Stimulated activated CD4-positive, alpha-beta T cell treated with anti-CD3 and anti-CD28 coated beads, Interleukin-4, amount 100 ng/mL, for 48 hours (primary cell): Measurements from ENCODE around the gene SKIC8.

Source experiments
- DNase-seq, 2 donors: peaks; one replicate each; pipeline ENCODE4 v3.0.0-alpha.2; 2020; ENCODE audit warnings: low read depth in 2 of 2

Gene SKIC8

DNA sequence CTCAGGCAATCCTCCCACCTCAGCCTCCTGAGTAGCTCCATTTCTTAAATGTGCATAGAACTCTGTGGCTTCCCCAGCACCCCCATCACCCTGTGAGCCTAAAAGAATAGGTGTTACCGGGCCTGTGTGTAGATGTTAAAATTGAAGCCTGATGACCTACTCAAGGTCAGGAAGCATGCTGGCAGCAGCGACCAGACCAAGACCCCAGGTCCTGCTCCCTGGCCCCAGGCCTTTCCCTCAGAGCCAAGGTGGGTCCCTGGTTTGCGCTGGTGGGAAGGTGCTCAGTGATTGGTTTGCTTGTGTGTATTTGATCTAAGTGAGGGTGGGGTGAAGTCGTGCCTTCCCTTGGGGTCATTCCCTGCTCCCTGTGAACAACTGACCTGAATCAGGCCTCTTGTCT is 22.4 kb upstream of the SKIC8 start:
- no peak for DNase-seq

DNA sequence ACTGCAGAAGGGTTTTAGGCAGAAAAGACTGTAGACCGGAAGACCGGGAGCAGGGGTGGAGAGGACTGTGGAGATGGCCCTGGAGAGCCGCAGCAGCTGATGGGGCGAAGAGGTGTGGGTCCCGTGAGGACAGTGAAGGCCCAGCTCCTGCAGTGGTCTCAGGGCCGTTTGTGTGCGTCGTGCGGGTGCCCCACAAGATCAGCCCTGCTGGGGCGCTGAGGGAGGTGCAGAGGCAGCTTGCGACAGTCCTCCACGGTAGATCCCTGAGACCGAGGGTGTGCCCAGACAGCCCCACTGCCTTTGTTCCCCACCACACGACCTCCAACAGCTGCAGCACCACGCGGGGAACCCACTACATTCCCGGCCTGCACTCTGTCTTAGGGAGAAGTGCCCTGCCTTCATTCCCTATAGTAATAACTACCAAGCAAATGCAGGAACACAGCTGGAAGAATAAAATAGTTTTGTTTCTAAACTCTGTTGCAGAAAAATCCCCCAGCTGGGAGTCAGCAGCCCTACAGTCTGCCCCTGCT is 21.7 kb upstream of the SKIC8 start:
- no peak for DNase-seq

DNA sequence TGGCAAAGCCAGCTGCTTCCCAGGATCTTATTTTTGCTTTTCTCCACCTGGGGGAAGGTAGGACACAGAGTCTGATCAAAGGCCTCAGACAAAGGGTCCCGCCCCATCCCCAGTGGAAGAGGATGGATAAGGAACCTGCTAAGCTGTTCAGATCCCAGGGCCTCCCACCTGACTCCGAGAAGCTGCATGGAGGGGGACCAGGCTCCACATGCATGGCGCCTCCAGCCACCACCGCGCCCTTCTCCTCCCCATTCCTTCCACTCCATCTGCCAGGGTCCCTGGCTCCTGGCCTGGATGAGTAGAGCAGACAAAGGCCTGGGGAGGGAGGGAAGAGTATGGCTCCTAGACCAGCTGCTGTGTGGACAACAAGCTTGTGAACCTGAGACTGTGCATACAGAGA is 20.8 kb upstream of the SKIC8 start:
- DNase-seq: no peak

DNA sequence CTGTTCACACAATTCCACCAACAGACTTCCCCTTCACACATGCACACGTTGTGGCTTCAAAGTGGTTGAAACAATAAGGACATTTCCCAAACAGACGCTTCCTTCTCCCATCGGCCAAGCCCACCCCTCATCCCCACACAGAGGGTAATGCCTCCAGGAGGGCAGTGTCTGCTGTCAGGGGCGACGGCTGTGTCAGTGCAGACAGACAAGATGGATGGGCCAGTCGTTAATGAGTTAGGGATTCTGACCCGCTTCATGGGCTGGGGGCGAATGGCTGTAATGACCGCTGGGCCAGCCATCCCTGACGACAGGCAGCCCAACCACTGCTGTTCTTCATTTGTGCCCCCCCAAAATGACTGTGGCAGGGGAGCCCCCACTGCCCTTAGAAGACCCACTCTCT is 20.2 kb upstream of the SKIC8 start:
- DNase-seq: no peak

DNA sequence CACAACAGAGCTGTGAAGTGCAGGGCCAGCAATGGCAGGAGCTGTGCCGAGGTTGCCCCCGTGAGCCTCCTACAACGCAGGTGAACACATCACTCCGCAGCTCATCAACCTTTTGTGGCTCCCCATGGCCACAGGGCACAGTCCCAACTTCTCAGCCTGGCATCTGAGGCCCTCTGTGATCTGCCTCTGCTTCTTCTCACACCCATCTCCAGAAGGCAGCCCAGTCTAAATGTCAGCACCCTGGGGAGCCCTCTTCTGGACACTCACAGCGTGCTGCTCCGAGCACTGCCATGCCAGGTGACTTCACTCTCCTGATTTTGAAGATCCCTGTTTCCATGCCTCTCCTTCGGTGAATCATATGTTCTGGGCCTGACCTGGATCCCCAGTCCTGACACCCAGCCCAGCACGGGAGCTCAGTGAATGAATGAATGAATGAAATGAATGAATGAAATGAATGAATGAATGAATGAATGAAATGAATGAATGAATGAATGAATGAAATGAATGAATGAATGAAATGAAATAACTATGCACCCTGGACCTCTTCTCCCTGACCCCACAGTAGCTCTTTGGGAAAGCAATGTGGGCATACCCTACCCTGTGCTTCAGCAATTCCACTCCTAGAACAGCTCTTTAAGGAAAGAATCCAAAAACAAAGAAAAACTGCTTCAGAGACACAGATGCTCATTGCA is 17.9 kb upstream of the SKIC8 start:
- no peak for DNase-seq

DNA sequence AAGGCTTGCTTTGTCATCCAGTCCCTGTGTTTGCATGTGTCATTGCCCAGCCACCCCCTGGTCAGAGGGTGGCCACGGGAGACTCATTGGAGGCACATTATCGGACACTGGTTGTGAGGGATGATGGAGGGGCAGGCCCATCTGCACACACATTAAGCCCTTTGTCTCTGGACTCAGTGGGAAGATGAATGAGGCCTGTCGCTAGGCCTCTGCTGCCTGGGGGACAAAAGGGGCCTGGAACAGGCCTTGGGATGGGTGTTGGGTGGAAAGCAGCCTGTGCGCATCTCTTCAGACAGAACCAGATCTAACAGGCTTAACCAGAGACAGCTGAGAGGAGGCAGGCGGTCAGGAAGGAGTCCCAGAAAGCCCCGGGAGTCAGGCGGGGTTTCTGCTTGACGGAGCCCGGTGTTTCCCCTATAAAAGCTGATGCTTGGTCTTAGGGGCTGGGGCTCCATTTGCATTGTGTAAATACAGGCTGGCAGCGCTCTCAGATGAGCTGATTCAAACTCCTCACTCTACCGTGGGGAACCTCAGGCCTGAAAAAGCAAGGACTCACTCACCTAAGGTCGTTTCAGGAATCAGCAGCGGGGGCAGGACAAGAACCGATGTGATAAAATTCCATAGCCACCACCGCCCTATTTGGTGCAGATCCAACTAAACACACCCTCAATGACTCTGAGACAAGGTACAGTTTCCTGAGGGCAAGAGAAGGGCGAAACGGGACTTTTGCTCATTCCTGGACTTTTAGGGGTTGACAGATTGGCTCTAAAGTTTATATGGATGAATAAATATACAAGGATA is 17.1 kb upstream of the SKIC8 start:
- no peak for DNase-seq

DNA sequence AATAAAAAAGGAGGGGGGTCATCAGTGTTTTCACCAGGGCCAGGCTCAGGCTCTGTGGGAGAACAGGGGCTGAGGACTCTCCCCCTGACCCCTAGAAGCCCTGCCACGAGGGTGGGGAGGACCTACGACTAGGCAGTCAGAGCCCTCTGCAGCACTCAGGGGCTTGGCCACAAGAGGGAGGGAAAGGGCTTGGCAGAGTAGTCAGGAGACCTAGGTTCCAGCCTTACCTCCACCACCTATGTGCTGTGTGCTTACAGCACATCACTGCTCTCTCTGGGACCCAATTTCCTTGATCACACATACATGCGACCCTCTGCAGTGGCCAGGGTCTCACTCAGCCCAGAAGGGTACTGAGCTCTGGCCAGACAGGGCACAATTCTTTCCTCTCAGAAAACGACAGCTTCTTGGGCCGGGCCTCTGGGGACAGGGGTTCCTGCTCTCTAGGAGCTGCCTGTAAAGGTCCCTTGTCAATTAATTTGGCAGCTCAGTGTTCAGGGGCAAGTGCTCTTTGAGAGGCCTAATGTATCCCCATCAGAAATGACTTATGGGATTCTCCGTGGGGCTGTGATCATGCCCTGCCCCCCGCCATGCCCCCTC is 16.4 kb upstream of the SKIC8 start:
- no peak for DNase-seq

DNA sequence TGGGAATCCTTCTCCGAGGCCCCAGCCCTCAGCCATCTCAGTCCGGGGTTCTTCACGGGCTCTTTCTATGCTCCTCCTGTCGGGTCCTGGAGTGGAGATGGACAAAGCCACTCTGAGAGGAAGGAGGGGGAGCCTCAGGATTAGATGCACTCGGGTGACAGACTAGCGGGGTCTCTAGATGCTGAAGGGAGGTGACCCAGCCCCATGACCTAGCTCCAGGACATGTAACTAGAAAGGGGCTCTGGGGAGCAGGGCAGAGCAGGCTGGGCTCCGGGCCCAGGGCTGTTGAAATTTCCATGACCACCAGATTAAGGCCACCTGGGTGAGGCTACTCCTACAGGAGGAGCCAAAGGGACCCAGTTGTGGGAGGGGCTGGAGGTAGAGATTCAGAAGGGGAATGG is 14.8 kb upstream of the SKIC8 start:
- no peak for DNase-seq

DNA sequence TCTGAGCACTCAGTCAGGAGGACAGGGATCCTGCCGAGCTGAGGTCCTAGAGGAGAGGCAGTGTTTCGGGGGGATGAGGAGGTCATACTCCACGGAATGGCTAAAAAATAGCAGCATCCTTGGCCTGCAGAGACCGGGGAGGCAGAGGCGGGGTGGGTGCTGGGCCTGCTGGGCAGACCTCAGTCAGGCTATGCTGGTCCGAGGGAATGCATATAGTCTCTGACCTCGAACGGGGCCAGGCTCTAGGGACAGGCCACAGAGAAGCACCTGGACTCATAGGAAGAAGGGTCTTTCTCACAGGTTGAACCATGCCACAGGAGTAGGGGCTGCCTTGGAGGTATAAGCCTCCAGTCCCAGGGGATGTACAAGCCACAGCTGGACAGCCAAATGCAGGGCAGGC is 14.0 kb upstream of the SKIC8 start:
- DNase-seq: no peak

DNA sequence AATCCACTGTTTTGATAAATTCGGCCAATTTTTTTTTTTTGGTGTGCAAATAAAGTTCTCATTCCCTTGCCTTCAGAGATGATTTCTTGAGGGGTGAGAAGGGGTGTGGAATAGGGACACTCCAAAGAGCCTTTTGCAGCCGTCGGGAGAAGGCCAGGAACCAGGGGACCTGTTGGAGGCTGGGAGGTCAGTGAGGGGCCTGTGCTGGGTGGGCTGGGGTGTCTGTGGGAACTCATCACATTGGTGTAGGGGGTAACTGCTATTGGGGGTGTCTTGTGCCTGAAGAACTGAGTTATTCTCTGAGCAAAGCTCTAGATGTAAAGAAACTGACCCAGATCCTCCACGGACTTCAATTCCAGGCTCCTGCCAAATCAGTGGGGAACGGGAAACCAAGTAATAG is 13.5 kb upstream of the SKIC8 start:
- DNase-seq: no peak

DNA sequence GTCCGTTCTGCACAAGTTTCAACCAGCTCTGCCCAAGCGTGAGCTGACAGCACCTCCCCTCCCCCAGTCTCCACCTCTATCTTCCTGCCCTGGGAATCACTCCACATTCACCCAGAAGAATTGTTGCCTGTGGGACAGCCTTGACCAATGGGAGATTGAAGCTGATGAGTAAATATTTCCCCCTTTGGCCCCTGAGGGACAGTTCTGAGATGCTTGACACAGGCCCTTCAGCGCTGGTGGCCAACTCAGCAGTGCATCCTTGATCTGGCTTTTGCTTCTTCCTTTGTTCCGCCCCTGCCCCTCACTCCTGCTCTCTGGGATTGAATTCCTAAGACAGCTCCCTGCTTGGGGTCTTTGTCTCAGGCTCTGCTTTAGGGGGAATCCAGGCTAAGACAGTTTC is 13.1 kb upstream of the SKIC8 start:
- no peak for DNase-seq

DNA sequence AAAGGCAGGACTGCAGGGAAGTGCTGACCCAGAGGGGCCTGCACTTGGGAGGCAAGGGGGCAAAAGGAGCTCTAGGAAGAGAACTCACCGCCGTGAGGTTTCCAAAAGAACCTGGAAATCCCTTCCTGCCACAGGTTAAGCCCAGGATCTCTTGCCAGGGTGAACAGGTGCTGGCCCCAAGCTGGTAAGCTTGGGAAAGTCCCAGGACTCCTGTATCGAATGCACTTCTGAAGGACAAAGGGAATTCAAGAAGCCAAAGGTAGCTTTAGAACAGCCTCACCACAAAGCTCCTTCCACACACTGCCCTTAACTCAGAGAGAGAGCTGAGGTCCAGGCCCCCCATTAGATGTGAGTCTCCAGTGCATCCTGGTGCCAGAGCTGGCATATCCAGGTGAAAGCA is 11.9 kb upstream of the SKIC8 start:
- DNase-seq: no peak

DNA sequence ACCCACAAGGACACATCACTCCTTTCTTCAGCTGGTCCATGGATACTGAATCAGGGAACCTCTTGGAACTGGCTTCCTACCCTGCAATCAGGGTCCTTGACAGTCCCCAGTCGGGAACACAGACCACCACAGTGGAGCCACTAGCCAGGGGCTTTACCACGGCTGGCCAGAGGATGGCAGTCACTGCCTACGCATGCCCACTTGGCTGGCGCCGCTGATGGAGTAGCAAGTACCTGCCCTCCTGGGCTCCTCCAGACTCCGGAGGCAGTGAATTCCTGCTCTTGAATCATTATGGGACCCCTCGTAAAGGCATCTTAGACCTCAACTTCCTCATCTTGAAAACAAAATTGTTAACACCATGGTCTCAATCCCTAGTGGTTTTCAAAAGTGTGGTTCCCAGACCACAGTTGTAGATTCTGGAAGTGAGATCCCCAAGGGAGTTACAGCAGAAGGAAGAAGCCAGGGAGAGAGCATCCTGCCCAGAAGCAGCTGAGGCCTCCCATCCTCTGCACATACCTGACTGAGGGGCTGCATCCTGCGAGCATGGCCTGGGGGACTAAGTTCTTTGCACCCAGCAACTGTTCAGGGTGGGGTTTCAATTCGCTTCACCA is 9.1 kb upstream of the SKIC8 start:
- peak in 1 of 2 donors; percentile 59 for DNase-seq

DNA sequence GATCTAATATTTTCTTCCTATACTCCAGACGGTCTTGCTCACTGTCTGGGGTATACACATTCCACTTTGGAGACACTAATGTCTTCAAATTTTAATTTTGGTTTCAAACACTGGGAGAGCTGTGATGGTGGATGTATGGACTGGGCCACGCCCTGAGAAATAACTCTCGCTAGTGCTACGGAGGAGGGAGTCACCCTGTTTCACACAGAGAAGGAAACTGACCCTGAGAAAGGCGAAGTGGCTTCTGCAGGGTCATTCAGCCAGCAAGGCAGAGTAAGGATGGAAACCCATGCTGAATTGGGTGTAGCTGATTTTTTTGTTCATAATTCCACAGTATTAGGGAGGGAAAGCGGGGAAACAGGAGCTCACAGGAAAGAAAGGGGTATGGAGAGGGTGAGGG is 8.6 kb upstream of the SKIC8 start:
- no peak for DNase-seq

DNA sequence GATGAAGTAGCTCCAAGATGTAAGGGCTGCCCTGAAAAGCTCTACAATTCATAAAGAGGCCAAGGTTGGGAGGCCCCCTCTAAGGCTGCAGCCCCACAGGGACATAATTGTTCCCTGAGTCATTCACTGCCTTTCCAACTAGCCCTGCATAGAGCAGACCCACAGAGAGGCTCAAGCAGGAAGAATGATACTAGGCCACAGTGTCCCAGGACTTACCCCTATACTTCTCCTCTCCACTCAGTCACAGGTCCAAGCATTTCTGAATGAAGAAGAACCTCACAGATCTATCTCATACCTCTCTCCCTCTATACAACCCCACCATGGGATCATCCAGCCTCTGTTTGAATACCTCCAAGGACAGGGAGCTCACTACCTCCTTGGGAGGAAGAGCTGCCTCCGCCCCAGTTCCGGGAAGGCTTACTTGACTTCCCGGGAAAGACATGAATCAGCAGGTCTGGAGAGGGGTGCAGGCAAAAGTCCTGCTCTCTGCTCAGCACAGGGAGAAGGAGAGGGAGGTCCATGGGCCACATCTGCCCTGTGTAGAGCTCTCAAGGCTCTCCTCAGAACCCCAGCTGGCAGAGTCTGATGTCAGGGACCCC is 6.9 kb upstream of the SKIC8 start:
- no peak for DNase-seq

DNA sequence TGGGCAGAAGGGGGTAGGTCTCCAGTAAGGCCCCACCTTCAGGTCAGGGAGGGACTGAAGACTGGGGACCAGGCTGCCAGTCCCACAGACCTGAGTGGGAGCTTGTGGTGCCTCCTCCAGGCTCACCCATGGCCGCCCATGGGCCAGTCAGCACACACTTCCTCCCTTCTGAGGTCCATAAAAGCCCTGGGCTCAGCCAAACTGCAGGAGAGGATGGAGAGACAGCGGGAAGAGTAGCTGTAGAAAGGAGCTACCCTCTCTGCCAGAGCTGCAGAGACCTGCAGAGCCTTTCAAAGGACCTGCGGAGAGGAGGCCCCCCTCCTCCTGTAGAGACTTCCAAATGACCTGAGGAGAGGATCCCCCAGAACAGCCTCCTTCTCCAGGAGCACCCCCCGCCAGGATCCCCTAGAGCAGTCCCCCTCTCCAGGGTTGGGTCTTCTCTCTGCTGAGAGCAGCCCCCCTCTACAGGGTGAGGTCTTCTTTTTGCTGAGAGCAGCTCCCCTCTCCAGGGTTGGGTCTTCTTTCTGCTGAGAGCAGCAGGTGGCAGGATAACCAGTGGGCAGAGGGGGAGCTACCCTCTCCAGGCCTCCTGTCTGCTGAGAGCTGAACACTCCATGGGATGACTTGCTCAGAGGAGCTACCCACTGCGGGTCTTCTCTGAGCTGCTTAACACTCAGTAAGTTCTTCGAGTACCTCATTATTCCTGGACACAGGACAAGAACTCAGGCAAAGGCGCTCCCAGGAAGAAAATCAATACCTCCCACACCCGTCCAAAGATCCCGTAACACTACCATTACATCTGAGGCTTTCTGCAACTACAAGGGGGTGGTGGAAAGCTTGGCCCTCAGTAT is 5.0 kb upstream of the SKIC8 start:
- no peak for DNase-seq

DNA sequence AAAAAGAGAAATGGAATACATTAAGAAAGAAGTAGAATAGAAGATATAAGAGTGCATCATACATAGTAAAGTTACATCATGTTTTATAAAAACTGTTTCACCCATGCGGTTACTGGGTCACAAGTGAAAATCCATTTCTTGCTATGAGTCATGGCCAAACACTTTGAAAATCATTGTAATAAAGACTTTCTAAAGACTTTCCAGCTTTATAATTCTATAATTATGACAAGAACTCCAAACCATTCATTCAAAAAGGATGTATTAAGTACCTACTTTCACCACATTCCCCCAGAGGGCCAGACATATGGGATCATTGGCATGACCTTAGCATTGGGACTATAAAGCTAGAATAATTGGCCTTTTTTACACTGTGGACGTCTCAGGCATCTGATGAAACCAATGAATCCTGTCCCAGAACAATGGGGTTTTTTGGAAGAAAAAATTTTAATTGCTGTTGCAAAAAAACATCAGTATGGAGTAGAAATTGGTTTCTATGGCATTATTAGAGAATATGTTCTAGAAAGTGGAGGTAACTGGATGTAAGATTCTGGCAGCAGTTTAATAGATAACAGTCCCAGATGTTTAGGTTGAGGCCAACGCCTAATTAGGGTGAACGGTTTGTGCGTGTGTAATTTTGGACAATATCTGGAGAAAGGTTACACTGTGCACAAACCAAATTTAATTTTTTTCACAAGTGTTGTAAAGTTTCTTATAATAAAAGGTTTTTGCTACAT is 3.3 kb upstream of the SKIC8 start:
- DNase-seq: no peak

DNA sequence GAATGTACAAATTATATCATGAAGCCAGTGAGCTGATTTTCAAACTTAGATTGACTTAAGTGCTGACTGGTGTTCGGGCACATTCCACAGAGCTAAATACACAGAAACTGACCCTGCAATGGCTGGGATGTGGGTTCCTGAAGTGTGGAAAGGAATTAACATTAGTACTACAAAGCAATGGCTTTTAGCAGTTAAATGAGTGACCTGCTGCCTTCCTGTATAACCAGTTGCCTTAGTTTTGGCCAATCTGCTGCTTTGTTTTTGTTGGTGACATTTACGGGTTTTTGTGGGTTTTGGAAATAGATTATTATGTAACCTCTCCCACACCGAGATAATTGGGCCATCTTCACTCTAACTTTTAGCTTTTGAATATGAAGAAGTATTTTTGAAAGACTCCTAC is 2.4 kb upstream of the SKIC8 start:
- DNase-seq: no peak

DNA sequence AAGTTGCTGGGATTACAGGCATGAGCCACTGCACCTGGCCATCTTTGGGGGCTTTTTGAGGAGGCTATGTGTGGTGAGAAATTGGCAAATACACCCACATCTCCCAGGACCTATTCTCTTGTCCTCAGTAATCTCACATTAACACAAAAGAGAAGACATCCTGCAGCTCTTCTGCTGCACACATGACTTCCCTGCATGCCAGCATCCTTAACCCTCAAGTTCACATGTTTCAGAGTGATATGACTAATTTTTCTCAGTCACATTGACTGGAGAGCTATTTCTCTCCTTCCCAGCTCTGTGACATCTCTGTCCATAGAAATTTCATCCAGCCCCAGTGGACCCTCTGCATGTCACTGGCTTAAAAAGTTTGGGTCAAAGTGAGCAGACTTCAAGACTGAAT is 1.9 kb upstream of the SKIC8 start:
- DNase-seq: no peak

DNA sequence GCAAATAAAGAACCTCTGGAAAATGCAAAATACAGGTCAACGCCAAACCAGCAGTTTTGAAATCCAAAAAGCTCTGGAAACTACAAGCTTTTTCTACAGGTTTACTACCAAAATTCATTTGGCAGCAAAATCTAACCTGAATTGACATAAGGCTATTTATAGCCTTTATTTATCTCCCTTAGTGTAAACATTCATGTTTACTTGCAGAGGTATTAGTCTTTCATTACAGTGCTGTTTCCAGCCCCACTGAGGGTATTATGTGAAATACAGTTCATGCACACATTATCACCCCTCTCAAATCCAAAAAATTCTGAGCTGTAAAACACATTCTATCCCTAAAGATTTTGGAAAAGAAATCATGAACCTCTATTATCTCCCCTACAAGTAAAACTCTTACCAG is 7.2 kb downstream of the SKIC8 start:
- DNase-seq: no peak

DNA sequence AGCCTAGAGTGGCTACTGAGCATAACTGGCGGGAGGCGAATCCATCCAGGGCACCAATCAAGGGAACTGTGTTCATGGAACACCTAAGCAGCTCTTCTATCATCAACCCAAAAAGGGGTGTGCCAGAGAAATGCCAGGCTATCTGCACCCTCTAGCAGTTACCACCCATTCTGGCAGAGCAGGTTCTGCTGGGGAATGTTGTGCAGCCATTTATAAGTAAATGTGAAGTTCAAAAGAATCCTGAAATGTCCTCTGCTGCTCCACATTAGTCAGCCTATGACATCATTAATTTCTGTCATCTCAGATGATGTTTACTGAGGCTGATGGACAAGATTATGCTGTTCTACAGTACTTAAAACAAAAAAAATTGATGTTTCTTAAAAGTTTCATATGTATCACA is 7.7 kb downstream of the SKIC8 start:
- no peak for DNase-seq
